Measurements from ENCODE around the gene ADGRE3.

DNA sequence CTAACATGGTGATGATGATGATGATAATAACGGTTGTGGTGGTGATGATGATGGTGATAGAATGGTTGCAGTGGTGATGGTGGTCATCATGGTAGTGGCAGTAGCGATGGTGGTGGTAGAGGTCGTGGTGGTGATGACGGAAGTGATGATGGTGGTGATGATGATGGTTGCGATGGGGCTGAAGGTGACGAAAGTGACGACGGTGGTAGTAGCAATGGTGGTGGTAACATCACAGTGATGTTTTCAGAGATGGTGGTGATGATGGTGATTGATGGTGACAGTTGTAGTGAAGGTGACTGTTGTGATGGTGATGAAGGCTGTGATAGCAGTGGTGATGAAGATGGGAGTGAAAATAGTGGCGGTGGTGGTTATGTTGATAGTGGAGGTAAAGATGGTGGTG is 3.6 kb upstream of the ADGRE3 start:
- TF ChIP-seq, protein P1, sequence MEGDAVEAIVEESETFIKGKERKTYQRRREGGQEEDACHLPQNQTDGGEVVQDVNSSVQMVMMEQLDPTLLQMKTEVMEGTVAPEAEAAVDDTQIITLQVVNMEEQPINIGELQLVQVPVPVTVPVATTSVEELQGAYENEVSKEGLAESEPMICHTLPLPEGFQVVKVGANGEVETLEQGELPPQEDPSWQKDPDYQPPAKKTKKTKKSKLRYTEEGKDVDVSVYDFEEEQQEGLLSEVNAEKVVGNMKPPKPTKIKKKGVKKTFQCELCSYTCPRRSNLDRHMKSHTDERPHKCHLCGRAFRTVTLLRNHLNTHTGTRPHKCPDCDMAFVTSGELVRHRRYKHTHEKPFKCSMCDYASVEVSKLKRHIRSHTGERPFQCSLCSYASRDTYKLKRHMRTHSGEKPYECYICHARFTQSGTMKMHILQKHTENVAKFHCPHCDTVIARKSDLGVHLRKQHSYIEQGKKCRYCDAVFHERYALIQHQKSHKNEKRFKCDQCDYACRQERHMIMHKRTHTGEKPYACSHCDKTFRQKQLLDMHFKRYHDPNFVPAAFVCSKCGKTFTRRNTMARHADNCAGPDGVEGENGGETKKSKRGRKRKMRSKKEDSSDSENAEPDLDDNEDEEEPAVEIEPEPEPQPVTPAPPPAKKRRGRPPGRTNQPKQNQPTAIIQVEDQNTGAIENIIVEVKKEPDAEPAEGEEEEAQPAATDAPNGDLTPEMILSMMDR (conservative IDR thresholded peaks at IDR 0.05; ENCODE audit: low read depth, low read length) = no peak
- TF ChIP-seq EZH2 (IDR thresholded peaks at IDR 0.05; ENCODE audit: borderline replicate concordance, low read depth, low read length, poor library complexity, severe bottlenecking) = no peak
